Measurements from ENCODE around the gene DCAF4. TPM values are rescaled to one million over a fixed set of nuclear protein-coding genes. Genes with fewer than 3 reads are reported as not detected.

The DCAF4 gene
- total RNA-seq = 30.8 and 43.1 TPM in 2 replicates

GRCh38 chr14:72926292-72927028 is at the start of gene DCAF4:
Gene DCAF4, plus strand, starts transcription at chr14:72926464. Its CDS starts 11,515 bp downstream, at chr14:72937979.

DNA sequence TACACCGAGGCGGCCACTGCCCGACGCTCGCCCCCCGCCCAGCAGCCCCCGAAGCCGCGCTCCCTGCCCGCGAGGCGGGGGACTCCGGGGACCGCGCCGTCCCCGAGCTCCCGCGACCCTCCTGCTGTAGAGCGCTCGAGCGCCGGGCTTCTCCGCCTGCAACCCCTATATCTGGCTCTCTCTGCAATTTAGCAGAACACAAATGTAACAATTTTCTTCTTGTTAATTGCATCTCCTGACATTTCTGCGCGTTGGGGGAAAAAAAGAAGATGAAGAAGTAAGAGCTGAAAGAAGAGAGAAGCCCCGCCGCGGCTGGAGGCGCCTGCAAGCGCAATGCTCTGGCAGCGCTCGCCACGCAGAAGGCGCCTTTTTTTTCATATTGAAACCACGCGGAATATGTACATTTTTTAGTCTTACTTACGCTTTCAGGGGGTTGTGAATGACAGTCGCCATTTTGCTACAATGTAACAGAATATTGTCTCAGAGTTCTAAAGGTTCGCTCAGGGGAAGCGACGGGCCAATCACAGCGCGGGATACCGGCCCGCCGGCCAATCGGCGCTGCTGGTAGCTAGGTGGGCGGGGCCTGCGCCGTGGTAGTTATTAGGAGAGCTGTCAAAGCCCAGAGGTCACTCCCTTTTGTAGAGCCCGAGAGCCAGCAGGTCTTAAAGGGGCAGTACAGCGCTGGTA is 32.5 kb upstream of the DCAF4 start, which contains the start of gene DPF3:
Gene DPF3, minus strand, starts transcription at position 466 of the 687 bp plus-strand sequence. Its CDS starts 13 bp downstream, at position 453.

Other genes starting within 250 kb of the DCAF4 start
- 12.5 and 17.2 TPM in 2 replicates for gene DPF3, start 32.4 kb upstream of the DCAF4 start, total RNA-seq
- gene ZFYVE1, start 100.6 kb downstream of the DCAF4 start, total RNA-seq = 25.5 and 28.6 TPM in 2 replicates
- 36.2 and 37.5 TPM in 2 replicates for gene RBM25, start 132.1 kb downstream of the DCAF4 start, total RNA-seq
- 57.4 and 65.5 TPM in 2 replicates for gene PSEN1, start 210.0 kb downstream of the DCAF4 start, total RNA-seq

Data from hair follicle dermal papilla cell (primary cell).